Endothelial cell of umbilical vein (primary cell): ENCODE measurements around the gene DENND5A.

Experiments
- CTCF ChIP-seq, 2 donors: IDR thresholded peaks; 1 replicate in 1 of 2; 2 replicates in 1 of 2; pipeline ENCODE4 v1.5.1; 2011; ENCODE audit warnings: low read length in 2 of 2, mild to moderate bottlenecking in 2 of 2, moderate library complexity in 2 of 2, control low read depth in 1 of 2, inconsistent platforms in 1 of 2, low read depth in 1 of 2; ENCODE audit not compliant: insufficient read depth in 1 of 2; ENCODE audit errors: extremely low read depth in 1 of 2
- EZH2 ChIP-seq: IDR thresholded peaks from 2 replicates; pipeline ENCODE4 v1.6.1; 2012; ENCODE audit warnings: borderline replicate concordance, low read depth, mild to moderate bottlenecking, moderate library complexity, low read length, inconsistent platforms; ENCODE audit not compliant: severe bottlenecking
- GATA2 ChIP-seq: IDR thresholded peaks from 2 replicates; pipeline ENCODE4 v1.7.0; 2011; ENCODE audit warnings: low read depth, mild to moderate bottlenecking, moderate library complexity, mixed read lengths, low read length; ENCODE audit not compliant: insufficient read length, insufficient read depth
- MYC ChIP-seq: IDR thresholded peaks from one replicate; pipeline ENCODE4 v1.6.1; 2011; ENCODE audit warnings: mild to moderate bottlenecking, low read depth, low read length
- POLR2A ChIP-seq: IDR thresholded peaks from 2 replicates; pipeline ENCODE4 v1.6.1; 2012; ENCODE audit warnings: low read depth, mild to moderate bottlenecking, control low read depth, low read length

GRCh38 chr11:9146477-9146876 lies 118.7 kb downstream of the DENND5A start:
- TF ChIP-seq CTCF (IDR thresholded peaks at IDR 0.05; ENCODE audit: extremely low read depth in 1 of 2, insufficient read depth in 1 of 2, low read depth in 1 of 2, low read length in 2 of 2) (no peak), MYC (no peak), POLR2A (no peak), EZH2 (no peak), GATA2 (no peak)
